ENCODE results near the gene IREB2. TPM values are rescaled to one million over a fixed set of nuclear protein-coding genes. Genes with fewer than 3 reads are reported as not detected.

The IREB2 gene
- total and polyA plus RNA-seq, 9 donors = 15.2 to 54.5 (median 44.8) TPM

GRCh38 chr15:78445875-78446274 is 7.9 kb downstream of the IREB2 start:
- Histone ChIP-seq H3K27ac (no peak overlapping the region), H3K9me3 (no peaks in the 10 kb centered on the region), H3K36me3 (no peaks in the 10 kb centered on the region), H3K4me1 (ENCODE audit: insufficient read depth) (peaks cover 13% of the 10 kb centered on the region), H3K27me3 (no peaks in the 10 kb centered on the region), H3K4me3 (no peak overlapping the region)
- no peak for TF ChIP-seq CTCF (IDR thresholded peaks at IDR 0.05)
- no peak for TF ChIP-seq EP300 (IDR thresholded peaks at IDR 0.05)
- TF ChIP-seq POLR2A (IDR thresholded peaks at IDR 0.05) = no peak
- intact Hi-C loops (cut with DNase I) = no loop called here
- 91 to 95% (median 93%) methylated on average over 2 of the region's 2 CpGs for WGBS, 3 donors
- DNase-seq = no peak

- TF ChIP-seq CTCF (IDR thresholded peaks at IDR 0.05) (no peak), EP300 (IDR thresholded peaks at IDR 0.05) (no peak), POLR2A (IDR thresholded peaks at IDR 0.05) (no peak)
- intact Hi-C loops (cut with DNase I) = no loop called here
- Histone ChIP-seq H3K27ac (no peak overlapping the region), H3K9me3 (no peaks in the 10 kb centered on the region), H3K4me1 (ENCODE audit: insufficient read depth) (peaks cover 13% of the 10 kb centered on the region), H3K27me3 (no peaks in the 10 kb centered on the region), H3K36me3 (no peaks in the 10 kb centered on the region), H3K4me3 (no peak overlapping the region)
- no peak for DNase-seq
- WGBS, 3 donors = 91 to 97% (median 93%) methylated on average over 3 of the region's 3 CpGs
Measured at GRCh38 chr15:78446551-78446950, 8.5 kb downstream of the IREB2 start.

GRCh38 chr15:78448441-78449219 is 10.6 kb downstream of the IREB2 start:
- Histone ChIP-seq H3K27me3 (no peaks in the 10 kb centered on the region), H3K4me1 (ENCODE audit: insufficient read depth) (peaks cover 15% of the 10 kb centered on the region), H3K27ac (peak overlapping the region in 1 of 2 donors; percentile 11), H3K36me3 (no peaks in the 10 kb centered on the region), H3K4me3 (no peak overlapping the region), H3K9me3 (no peaks in the 10 kb centered on the region)
- WGBS, 3 donors = 29 to 55% (median 32%) methylated on average over 4 of the region's 4 CpGs
- intact Hi-C loops (cut with DNase I) = no loop called here
- DNase-seq = no peak
- TF ChIP-seq POLR2A (IDR thresholded peaks at IDR 0.05) (no peak), CTCF (IDR thresholded peaks at IDR 0.05) (no peak), EP300 (IDR thresholded peaks at IDR 0.05) (no peak)

GRCh38 chr15:78449220-78449999 is 11.4 kb downstream of the IREB2 start:
- intact Hi-C loops (cut with DNase I) = no loop called here
- peak overlapping the region in 1 of 2 donors; percentile 11 for H3K27ac ChIP-seq
- DNase-seq = no peak
- no peaks in the 10 kb centered on the region for H3K9me3 ChIP-seq
- 18 to 39% (median 20%) methylated on average over 8 of the region's 8 CpGs for WGBS, 3 donors
- H3K36me3 ChIP-seq = no peaks in the 10 kb centered on the region
- TF ChIP-seq POLR2A (IDR thresholded peaks at IDR 0.05) = no peak
- no peak for TF ChIP-seq EP300 (IDR thresholded peaks at IDR 0.05)
- no peak for TF ChIP-seq CTCF (IDR thresholded peaks at IDR 0.05)
- H3K4me3 ChIP-seq = no peak overlapping the region
- H3K27me3 ChIP-seq = no peaks in the 10 kb centered on the region
- peaks cover 15% of the 10 kb centered on the region for H3K4me1 ChIP-seq (ENCODE audit: insufficient read depth)

Measured in ovary (tissue), 9 donors.